Calu3 (cell line): ENCODE data around the gene SPPL3. TPM values are rescaled to one million over a fixed set of nuclear protein-coding genes. Genes with fewer than 3 reads are reported as not detected.

Source experiments
- BruUV-seq: library from RNA; stranded (reverse); fragments of 400-500 nt; replicated peaks from 2 replicates; lab custom pipeline; 2021; lab: Mats Ljungman, UMichigan
- CTCF ChIA-PET: fragments of 300-600 bp; sonication (Branson Sonifier 250); formaldehyde crosslinking; loops from one replicate; lab custom pipeline; 2022; ENCODE audit warnings: antibody characterized with exemption; lab: Charles Lee
- DNase-seq: peaks from one replicate; pipeline ENCODE4 v3.0.0; 2022
- H3K27ac Mint-ChIP-seq: one replicate; pipeline ENCODE4 v1.8.0; 2022; ENCODE audit warnings: mixed read lengths; ENCODE audit not compliant: unreplicated experiment
- H3K27me3 Mint-ChIP-seq: one replicate; pipeline ENCODE4 v1.8.0; 2022; ENCODE audit warnings: mixed read lengths; ENCODE audit not compliant: unreplicated experiment
- H3K36me3 Mint-ChIP-seq: one replicate; pipeline ENCODE4 v1.8.0; 2022; ENCODE audit warnings: mild to moderate bottlenecking, moderate library complexity, mixed read lengths; ENCODE audit not compliant: insufficient read depth, unreplicated experiment
- H3K4me1 Mint-ChIP-seq: one replicate; pipeline ENCODE4 v1.8.0; 2022; ENCODE audit warnings: mild to moderate bottlenecking, low read depth, mixed read lengths; ENCODE audit not compliant: unreplicated experiment
- H3K4me3 Mint-ChIP-seq: one replicate; pipeline ENCODE4 v1.8.0; 2022; ENCODE audit warnings: mild to moderate bottlenecking, low read depth, moderate library complexity, mixed read lengths; ENCODE audit not compliant: unreplicated experiment
- H3K9me3 Mint-ChIP-seq: one replicate; pipeline ENCODE4 v1.8.0; 2022; ENCODE audit warnings: low read depth, mixed read lengths; ENCODE audit not compliant: unreplicated experiment
- intact Hi-C: fragments of 100-400 bp; cut with micrococcal nuclease; formaldehyde crosslinking; loops from one replicate; pipeline ENCODE4 v1.10.0; 2022; ENCODE audit not compliant: unreplicated experiment
- total RNA-seq: library from RNA; stranded (reverse); gene quantifications from 2 replicates; pipeline ENCODE4 v1.2.3, GENCODE V29; 2022
- TF ChIP-seq, protein P1 (sequence below): fragments of 200-600 bp; IDR thresholded peaks from one replicate; pipeline ENCODE4 v1.8.0; 2022; ENCODE audit warnings: antibody characterized with exemption; ENCODE audit not compliant: unreplicated experiment

The SPPL3 gene
- total RNA-seq, 1 experiment from 2014 or later: 61.0 TPM

DNA sequence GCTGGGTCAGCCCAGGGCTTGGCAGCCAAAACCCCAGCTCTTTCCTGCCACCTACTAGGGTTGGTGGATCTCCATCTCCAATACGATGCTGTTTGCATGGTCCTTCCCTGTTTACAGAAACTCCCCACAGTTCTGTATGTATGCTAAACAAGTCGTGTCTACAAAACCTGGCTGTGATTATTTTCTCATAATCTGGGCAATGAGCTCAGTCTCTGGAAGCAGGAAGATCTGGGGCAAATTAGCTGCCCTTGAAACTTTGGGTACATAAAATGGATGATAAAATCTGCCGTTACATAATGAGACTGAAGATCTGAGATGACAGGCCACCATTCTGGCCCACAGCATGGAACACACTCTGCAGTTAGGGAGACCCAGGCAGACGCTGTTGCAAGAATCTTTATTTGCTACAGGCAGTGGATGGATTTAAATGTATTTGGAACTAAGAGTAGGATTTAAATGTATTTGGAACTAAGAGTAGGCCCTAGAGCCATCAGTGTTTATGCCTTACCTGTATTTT is 146.9 kb downstream of the SPPL3 start:
- no peak overlapping the region for H3K27ac Mint-ChIP-seq
- peaks cover 17% of the 10 kb centered on the region for H3K36me3 Mint-ChIP-seq
- peaks cover 2% of the 10 kb centered on the region for H3K9me3 Mint-ChIP-seq
- no peaks in the 10 kb centered on the region for H3K4me1 Mint-ChIP-seq
- no peak for DNase-seq
- CTCF ChIA-PET: interaction anchor here (0.7 to 2.2 kb wide), 3 partner anchors 97 to 224 kb away, joined by 3 to 4 read pairs (median 3); no protein-coding TSS in a partner anchor
- intact Hi-C loops: no loop called here
- TSS peak; percentile 20 for BruUV-seq
- TF ChIP-seq, protein P1, sequence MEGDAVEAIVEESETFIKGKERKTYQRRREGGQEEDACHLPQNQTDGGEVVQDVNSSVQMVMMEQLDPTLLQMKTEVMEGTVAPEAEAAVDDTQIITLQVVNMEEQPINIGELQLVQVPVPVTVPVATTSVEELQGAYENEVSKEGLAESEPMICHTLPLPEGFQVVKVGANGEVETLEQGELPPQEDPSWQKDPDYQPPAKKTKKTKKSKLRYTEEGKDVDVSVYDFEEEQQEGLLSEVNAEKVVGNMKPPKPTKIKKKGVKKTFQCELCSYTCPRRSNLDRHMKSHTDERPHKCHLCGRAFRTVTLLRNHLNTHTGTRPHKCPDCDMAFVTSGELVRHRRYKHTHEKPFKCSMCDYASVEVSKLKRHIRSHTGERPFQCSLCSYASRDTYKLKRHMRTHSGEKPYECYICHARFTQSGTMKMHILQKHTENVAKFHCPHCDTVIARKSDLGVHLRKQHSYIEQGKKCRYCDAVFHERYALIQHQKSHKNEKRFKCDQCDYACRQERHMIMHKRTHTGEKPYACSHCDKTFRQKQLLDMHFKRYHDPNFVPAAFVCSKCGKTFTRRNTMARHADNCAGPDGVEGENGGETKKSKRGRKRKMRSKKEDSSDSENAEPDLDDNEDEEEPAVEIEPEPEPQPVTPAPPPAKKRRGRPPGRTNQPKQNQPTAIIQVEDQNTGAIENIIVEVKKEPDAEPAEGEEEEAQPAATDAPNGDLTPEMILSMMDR: no peak
- no peaks in the 10 kb centered on the region for H3K27me3 Mint-ChIP-seq
- no peak overlapping the region for H3K4me3 Mint-ChIP-seq

DNA sequence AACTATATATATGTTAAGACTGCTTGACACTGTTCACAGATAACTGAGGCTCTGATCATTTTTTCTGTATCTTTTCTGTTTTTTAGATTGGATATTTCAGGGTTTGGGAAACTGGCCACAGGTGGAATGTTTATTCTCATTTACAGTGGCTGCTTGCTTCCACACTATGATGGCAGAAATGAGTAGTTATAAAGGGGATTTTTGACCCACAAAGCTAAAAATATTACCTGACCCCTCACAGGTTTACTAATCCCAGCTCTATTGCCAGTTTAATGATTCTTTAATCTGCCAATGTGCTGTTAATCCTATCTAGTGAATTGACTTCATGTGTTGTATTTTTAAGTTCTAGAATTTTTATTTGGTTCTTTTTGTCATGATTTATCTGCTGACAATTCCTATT is 148.9 kb downstream of the SPPL3 start:
- peaks cover 2% of the 10 kb centered on the region for H3K36me3 Mint-ChIP-seq
- no peaks in the 10 kb centered on the region for H3K4me1 Mint-ChIP-seq
- no peak for DNase-seq
- H3K27ac Mint-ChIP-seq: no peak overlapping the region
- peaks cover 2% of the 10 kb centered on the region for H3K9me3 Mint-ChIP-seq
- no peak overlapping the region for H3K4me3 Mint-ChIP-seq
- BruUV-seq: no TSS peak
- intact Hi-C loops: no loop called here
- H3K27me3 Mint-ChIP-seq: no peaks in the 10 kb centered on the region
- TF ChIP-seq, protein P1: no peak
- CTCF ChIA-PET: no interaction called here

DNA sequence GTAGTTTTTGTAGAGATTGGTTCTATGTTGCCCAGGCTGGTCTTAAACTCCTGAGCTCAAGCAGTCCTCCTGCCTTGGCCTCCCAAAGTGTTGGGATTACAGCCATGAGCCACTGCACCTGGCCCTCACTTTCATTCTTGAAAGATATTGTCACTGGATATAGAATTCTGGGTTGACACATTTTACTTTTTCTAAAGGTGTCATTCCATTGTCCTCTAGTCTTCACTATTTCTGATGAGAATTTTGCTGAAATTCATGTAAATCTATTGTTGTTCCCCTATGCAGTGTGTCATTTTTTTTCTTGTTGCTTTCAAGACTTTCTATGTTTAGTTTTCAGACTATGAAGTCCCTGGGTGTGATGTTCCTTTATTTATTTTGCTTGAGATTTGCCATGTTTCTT is 149.4 kb downstream of the SPPL3 start:
- CTCF ChIA-PET: no interaction called here
- intact Hi-C loops: no loop called here
- DNase-seq: no peak
- peaks cover 2% of the 10 kb centered on the region for H3K9me3 Mint-ChIP-seq
- H3K4me3 Mint-ChIP-seq: no peak overlapping the region
- H3K36me3 Mint-ChIP-seq: no peaks in the 10 kb centered on the region
- no peaks in the 10 kb centered on the region for H3K4me1 Mint-ChIP-seq
- BruUV-seq: no TSS peak
- H3K27ac Mint-ChIP-seq: no peak overlapping the region
- no peaks in the 10 kb centered on the region for H3K27me3 Mint-ChIP-seq
- TF ChIP-seq, protein P1: no peak

DNA sequence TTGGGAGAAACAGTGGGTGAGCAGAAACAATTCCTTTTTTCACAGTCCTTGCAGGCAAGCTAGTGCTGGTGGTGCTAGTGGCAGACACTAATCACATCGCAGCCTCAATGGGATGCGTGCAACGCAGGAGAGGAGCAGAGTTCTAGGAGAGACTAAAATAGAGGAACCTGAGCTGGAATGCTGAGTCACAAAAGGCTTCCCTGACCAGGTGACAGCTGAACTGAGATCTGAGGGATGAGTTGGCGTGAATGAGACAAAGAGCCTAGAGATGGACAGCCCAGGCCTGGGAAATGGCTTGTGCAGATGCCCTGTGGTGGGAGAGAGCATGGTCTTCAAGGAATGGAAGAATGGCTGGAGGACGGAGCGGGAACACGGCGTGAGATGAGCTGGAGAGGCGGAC is 152.8 kb downstream of the SPPL3 start:
- intact Hi-C loops: no loop called here
- CTCF ChIA-PET: no interaction called here

More for the DNA sequence above, 152.8 kb downstream of the SPPL3 start:
- no peak for DNase-seq
- H3K4me3 Mint-ChIP-seq: no peak overlapping the region
- TF ChIP-seq, protein P1: no peak
- H3K27ac Mint-ChIP-seq: no peak overlapping the region
- no peaks in the 10 kb centered on the region for H3K27me3 Mint-ChIP-seq
- H3K4me1 Mint-ChIP-seq: no peaks in the 10 kb centered on the region
- no TSS peak for BruUV-seq
- no peaks in the 10 kb centered on the region for H3K36me3 Mint-ChIP-seq
- H3K9me3 Mint-ChIP-seq: peaks cover 2% of the 10 kb centered on the region
